GM19324 (cell line): ENCODE measurements around the gene SLC5A11.
"Not testable (repeated sequence)": the region's sequence is repeated elsewhere in the genome, so short reads cannot be mapped to it uniquely, and the experiment has no call there.

Experiments
- ATAC-seq: cut with Tn5 transposase; IDR thresholded peaks from one replicate; pipeline ENCODE4 v1.9.1; 2021; ENCODE audit warnings: mild to moderate bottlenecking, moderate library complexity; ENCODE audit not compliant: unreplicated experiment, low FRiP score

Gene SLC5A11

GRCh38 chr16:24855678-24856077, 9.9 kb downstream of the SLC5A11 start:
- no peak for ATAC-seq

- not testable (repeated sequence) for ATAC-seq
Observed at GRCh38 chr16:24856871-24857270, 11.1 kb downstream of the SLC5A11 start.

GRCh38 chr16:24858219-24859041, 12.7 kb downstream of the SLC5A11 start:
- no peak for ATAC-seq

- ATAC-seq = no peak
Observed at GRCh38 chr16:24861461-24861860, 15.7 kb downstream of the SLC5A11 start.

- ATAC-seq = no peak
Observed at GRCh38 chr16:24863582-24864437, 18.0 kb downstream of the SLC5A11 start.

GRCh38 chr16:24869033-24869432, 23.3 kb downstream of the SLC5A11 start:
- no peak for ATAC-seq

- ATAC-seq = no peak
Observed at GRCh38 chr16:24871891-24872290, 26.1 kb downstream of the SLC5A11 start.

GRCh38 chr16:24873028-24873427, 27.3 kb downstream of the SLC5A11 start:
- no peak for ATAC-seq

- no peak for ATAC-seq
Observed at GRCh38 chr16:24875466-24875865, 29.7 kb downstream of the SLC5A11 start.

- no peak for ATAC-seq
Observed at GRCh38 chr16:24876231-24876630, 30.5 kb downstream of the SLC5A11 start.

- no peak for ATAC-seq
Observed at GRCh38 chr16:24879684-24880083, 33.9 kb downstream of the SLC5A11 start.

- ATAC-seq = no peak
Observed at GRCh38 chr16:24883714-24884151, 38.0 kb downstream of the SLC5A11 start.

GRCh38 chr16:24887472-24887871, 41.7 kb downstream of the SLC5A11 start:
- no peak for ATAC-seq

- ATAC-seq = no peak
Observed at GRCh38 chr16:24890746-24891145, 45.0 kb downstream of the SLC5A11 start.

GRCh38 chr16:24896439-24896838, 50.7 kb downstream of the SLC5A11 start:
- ATAC-seq = no peak

GRCh38 chr16:24897522-24897921, 51.8 kb downstream of the SLC5A11 start:
- ATAC-seq = not testable (repeated sequence)

GRCh38 chr16:24900230-24900629, 54.5 kb downstream of the SLC5A11 start:
- no peak for ATAC-seq

GRCh38 chr16:24906199-24906808, 60.5 kb downstream of the SLC5A11 start:
- no peak for ATAC-seq

- ATAC-seq = no peak
Observed at GRCh38 chr16:24906901-24907300, 61.1 kb downstream of the SLC5A11 start.

GRCh38 chr16:24908716-24909115, 63.0 kb downstream of the SLC5A11 start:
- no peak for ATAC-seq

- ATAC-seq = no peak
Observed at GRCh38 chr16:24909856-24910255, 64.1 kb downstream of the SLC5A11 start.
